HCEC 1CT (cell line): ENCODE data around the gene GSTO2.
A peak's percentile ranks its signal among the peaks of the same experiment; 100 is the strongest.

ENCODE experiments used
- DNase-seq: peaks from one replicate; pipeline ENCODE4 v3.0.0-alpha.2; 2017

The GSTO2 gene

GRCh38 chr10:104254493-104255310, 14.3 kb upstream of the GSTO2 start, which contains the start of gene GSTO1:
GSTO1 (plus strand) TSS chr10:104254892; CDS start chr10:104254929, 37 bp downstream.
- DNase-seq, result peak; percentile 86

GRCh38 chr10:104255311-104255981, 13.5 kb upstream of the GSTO2 start:
- DNase-seq, result peak; percentile 94

DNA sequence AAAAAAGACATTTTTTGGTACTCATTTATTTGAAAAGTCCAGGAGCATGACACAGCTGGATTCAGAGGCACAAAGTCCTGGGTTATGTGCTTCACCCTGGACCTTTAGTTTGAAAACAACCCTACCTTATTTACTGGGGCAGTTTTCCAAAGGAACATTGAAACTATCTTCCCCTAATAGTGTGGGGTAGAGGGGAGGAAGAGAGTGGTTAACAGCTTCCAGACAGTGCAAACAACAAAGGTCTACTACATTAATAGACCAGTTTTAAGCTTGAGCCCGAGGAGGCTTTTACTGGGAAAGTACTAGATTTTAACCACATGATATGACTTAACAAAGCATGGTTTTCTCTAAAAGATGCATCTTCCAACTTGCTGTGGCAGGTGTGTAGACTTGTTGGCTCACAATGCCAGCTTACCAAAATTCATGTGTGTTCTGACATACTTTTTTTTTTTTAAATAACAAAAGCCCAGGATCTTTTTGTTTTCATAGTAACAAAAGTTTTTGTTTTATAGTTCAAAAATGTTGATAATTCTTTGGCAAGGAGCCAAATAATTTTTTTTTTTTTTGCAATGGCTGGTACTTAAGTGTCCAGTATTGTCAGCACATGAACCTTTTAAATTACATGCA, 12.5 kb upstream of the GSTO2 start:
- DNase-seq, result no peak

GRCh38 chr10:104257235-104257634, 11.7 kb upstream of the GSTO2 start:
- DNase-seq, result no peak

GRCh38 chr10:104258209-104258608, 10.8 kb upstream of the GSTO2 start:
- DNase-seq, result no peak

- no peak for DNase-seq
These were observed 9.5 kb upstream of the GSTO2 start for GRCh38 chr10:104259456-104259855.

- DNase-seq, result peak; percentile 50
These were observed 8.8 kb upstream of the GSTO2 start for GRCh38 chr10:104259999-104260774.

GRCh38 chr10:104260775-104261115, 8.2 kb upstream of the GSTO2 start:
- DNase-seq, result peak; percentile 83

DNA sequence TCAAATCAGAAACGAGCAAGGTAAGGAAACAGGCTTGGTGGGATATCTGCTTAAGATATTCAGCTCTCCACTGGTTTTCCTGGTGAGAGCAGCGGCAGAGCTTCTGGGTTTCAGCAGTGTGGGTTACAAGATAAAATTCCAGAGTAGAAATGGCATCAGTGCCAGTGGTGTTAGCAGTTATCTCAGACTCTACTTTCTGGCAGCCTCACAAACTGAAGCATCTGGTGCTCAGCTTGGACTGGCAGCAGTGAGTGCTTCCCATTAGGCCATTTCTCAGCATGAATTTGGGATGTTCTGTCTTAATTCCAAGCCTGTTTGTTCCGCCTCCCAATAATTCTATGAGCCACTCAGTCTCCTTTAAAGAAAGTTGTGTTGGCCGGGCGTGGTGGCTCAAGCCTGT, 6.9 kb upstream of the GSTO2 start:
- DNase-seq, result no peak

DNA sequence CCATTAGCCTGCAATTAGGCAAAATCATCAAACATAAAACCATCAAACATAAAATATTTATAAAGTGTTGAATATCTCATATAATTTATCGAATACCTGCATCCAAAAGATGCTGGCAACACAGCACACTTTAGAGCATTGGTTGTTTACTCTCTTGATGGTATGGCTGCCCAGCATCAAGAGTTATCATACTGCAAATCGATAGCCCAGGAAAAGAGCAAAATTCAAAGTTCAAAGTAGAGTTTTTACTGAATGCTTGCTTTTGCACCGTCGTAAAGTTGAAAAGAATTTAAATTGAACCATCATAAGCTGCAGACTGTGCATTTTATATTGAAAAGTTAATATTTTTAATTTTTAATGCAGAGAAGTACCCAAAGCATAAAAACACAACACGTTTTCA, 4.2 kb upstream of the GSTO2 start:
- no peak for DNase-seq

- DNase-seq, result no peak
These were observed 1.1 kb upstream of the GSTO2 start for GRCh38 chr10:104267721-104268404.

DNA sequence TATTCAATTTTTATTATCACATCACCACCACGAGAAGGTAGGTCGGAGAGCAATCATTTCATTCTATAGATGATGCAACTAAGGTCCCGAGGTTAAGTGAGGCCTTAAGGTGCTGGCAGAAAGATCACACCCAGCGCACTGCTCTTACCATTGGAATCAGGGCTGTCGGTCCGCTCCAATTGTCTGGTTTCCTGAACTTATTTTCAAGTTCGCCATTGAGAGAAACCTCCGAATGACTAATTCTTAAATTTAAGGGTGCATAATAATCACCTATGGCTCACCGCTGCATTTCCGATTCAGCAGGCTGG, 625 bp upstream of the GSTO2 start:
- DNase-seq, result no peak

- peak; percentile 73 for DNase-seq
These were observed 4.3 kb downstream of the GSTO2 start for GRCh38 chr10:104273286-104273685.

DNA sequence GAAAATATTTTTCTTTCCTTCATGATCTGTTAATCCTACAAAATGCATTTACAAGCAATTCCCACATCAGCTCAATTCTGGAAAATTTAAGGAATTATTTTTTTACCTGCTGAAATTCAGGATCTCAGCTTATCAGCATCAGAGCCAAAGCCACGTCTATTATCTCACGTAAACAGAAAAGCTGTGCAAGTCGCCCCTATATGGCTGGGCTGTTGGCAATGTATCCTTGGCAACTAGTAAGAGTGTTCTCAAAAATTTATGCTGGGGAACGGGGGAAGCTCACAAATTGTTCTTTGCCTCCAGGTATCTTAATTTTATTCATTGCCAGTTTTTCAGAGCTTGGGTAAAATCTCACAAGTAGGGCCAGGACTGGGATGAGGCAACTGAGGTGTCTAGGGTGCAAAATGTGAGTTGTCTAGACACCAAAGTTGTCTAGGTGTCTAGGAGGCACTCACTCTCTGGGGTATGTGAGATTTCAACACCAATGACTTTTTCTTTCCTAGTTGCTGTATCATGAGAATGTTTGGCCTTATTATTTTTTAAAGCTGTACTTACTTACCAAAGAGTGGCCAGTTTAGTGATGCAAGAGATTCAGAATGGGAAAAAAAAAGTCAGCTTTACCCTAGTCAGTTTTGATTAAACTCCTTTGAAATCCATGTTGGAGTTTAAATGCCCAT, 5.1 kb downstream of the GSTO2 start:
- no peak for DNase-seq

- DNase-seq, result no peak
These were observed 6.1 kb downstream of the GSTO2 start for GRCh38 chr10:104274762-104275721.

DNA sequence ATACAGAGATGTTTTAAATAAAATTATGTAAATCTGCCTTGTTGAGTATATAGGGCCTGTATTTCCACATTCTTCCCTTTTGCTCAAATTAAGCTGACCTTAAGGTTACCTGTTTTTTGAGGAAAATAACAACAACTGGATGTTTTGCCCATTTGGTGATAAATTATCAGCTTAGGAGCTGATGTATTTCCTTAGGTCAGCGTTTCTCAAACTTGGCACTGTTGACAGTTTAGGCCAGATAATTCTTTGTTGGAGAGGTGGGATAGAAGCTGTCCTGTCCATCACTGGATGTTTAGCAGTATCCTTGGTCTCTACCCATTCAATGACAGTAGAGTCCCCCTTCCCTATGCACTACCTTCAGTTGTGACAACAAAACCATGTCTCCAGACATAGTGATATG, 7.2 kb downstream of the GSTO2 start:
- no peak for DNase-seq

DNA sequence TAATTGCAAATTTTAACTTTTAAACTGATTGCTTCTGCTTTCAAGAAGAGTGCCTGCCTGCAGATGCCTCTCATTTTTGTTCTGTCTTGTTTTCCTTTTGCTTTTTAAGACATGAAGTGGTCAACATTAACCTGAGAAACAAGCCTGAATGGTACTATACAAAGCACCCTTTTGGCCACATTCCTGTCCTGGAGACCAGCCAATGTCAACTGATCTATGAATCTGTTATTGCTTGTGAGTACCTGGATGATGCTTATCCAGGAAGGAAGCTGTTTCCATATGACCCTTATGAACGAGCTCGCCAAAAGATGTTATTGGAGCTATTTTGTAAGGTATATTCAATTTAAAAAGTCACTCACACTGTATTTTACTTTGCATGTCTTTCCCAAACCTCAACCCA, 8.8 kb downstream of the GSTO2 start:
- DNase-seq, result no peak

DNA sequence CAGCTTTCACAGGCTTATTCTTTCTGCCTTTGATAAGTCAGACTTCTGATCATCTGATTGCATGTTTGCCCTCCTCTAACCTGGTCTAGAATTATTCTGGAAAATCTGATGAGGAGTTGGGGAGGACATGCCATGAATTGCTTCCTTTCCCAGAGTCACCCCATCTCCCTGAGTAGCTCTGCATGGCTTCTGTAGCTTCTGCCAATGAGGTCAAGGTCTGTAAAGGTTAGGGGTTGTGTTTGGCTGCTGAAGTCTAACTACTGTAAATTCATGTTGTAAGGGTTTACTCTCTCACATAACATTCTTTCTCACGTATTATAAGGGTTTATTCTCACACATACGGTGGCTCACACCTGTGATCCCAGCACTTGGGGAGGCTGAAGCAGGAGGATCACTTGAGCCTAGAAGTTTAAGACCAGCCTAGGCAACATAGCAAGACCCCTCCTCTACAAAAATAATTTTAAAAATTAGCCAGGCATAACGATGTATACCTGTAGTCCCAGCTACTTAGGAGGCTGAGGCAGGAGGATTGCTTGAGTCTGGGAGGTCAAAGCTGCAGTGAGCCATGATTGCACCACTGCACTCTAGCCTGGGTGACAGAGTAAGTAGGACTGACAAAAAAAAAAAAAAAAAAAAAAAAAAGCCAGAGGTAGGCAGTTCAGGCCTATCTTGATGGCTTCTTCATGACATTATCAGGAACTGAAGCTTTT, 10.7 kb downstream of the GSTO2 start:
- no peak for DNase-seq

- DNase-seq, result no peak
These were observed 12.7 kb downstream of the GSTO2 start for GRCh38 chr10:104281694-104282093.

DNA sequence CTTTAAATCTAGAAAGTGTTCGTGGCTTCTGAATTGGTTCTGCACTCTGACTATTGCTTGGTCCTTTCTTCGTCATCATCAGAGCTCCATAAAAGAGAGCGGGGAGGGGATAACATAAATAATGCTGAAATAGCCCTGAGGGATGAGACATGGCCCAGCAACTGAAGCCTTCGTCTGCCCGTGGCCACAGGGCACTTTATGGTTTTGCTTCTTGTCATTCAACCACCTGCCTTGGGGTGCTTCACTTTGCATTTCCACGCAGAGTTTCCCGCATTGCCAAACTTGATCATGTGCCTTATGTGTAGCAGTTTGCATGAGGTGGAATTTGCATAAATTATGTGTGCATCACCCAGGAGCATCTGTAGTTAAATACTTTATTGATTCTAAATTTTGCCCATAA, 15.9 kb downstream of the GSTO2 start:
- no peak for DNase-seq
